B cell (primary cell): ENCODE measurements around the gene NPEPL1.

Experiments used
- CTCF ChIP-seq: fragments of 200-600 bp; IDR thresholded peaks from one replicate; pipeline ENCODE4 v1.8.0; 2022; ENCODE audit warnings: antibody characterized with exemption, mild to moderate bottlenecking
- EZH2 ChIP-seq: IDR thresholded peaks from 2 replicates; pipeline ENCODE4 v1.6.1; 2012; ENCODE audit warnings: borderline replicate concordance, low read depth, mild to moderate bottlenecking, moderate library complexity, low read length; ENCODE audit not compliant: insufficient read depth, poor library complexity, severe bottlenecking

- TF ChIP-seq CTCF (no peak), EZH2 (no peak)
These were observed 63.8 kb downstream of the NPEPL1 start for GRCh38 chr20:58756450-58756775.
